Immature natural killer cell (primary cell): Measurements from ENCODE around the gene RALGPS2. TPM values are rescaled to one million over a fixed set of nuclear protein-coding genes. Genes with fewer than 3 reads are reported as not detected.
A peak's percentile ranks its signal among the peaks of the same experiment; 100 is the strongest.

Source experiments
- DNase-seq, 3 donors: peaks; one replicate each; pipeline ENCODE4 v3.0.0; 2022; ENCODE audit warnings: mixed read lengths in 1 of 3
- H3K27ac Mint-ChIP-seq, 6 donors: one replicate each; pipeline ENCODE4 v1.8.0; 2020; ENCODE audit warnings: mixed read lengths in 6 of 6, mild to moderate bottlenecking in 5 of 6, inconsistent platforms in 4 of 6, moderate library complexity in 3 of 6
- H3K27me3 Mint-ChIP-seq, 3 donors: one replicate each; pipeline ENCODE4 v1.8.0; 2020 to 2021; ENCODE audit warnings: low read depth in 3 of 3, mild to moderate bottlenecking in 3 of 3, mixed read lengths in 3 of 3, moderate library complexity in 3 of 3, inconsistent platforms in 1 of 3
- H3K36me3 Mint-ChIP-seq, 3 donors: one replicate each; pipeline ENCODE4 v1.8.0; 2020; ENCODE audit warnings: mixed read lengths in 3 of 3, inconsistent platforms in 2 of 3, mild to moderate bottlenecking in 2 of 3
- H3K4me1 Mint-ChIP-seq, 2 donors: one replicate each; pipeline ENCODE4 v1.8.0; 2020; ENCODE audit warnings: inconsistent platforms in 2 of 2, mild to moderate bottlenecking in 2 of 2, mixed read lengths in 2 of 2, moderate library complexity in 1 of 2
- H3K4me3 Mint-ChIP-seq, 5 donors: one replicate each; pipeline ENCODE4 v1.8.0; 2020; ENCODE audit warnings: mild to moderate bottlenecking in 5 of 5, mixed read lengths in 5 of 5, inconsistent platforms in 3 of 5, moderate library complexity in 3 of 5
- H3K9me3 Mint-ChIP-seq, 6 donors: one replicate each; pipeline ENCODE4 v1.8.0; 2020; ENCODE audit warnings: mild to moderate bottlenecking in 6 of 6, mixed read lengths in 6 of 6, inconsistent platforms in 4 of 6, moderate library complexity in 3 of 6
- polyA plus RNA-seq, 3 donors: library from polyadenylated mRNA; unstranded; fragments of 300-500 nt; fragmentation: Illumina TruSeq; gene quantifications; one replicate each; pipeline ENCODE4 v1.2.3, GENCODE V29; 2021

RALGPS2 gene, protein sequence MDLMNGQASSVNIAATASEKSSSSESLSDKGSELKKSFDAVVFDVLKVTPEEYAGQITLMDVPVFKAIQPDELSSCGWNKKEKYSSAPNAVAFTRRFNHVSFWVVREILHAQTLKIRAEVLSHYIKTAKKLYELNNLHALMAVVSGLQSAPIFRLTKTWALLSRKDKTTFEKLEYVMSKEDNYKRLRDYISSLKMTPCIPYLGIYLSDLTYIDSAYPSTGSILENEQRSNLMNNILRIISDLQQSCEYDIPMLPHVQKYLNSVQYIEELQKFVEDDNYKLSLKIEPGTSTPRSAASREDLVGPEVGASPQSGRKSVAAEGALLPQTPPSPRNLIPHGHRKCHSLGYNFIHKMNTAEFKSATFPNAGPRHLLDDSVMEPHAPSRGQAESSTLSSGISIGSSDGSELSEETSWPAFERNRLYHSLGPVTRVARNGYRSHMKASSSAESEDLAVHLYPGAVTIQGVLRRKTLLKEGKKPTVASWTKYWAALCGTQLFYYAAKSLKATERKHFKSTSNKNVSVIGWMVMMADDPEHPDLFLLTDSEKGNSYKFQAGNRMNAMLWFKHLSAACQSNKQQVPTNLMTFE
- 1 to 10 TPM in 2 of 3 donors, not detected in 1; 4.7 to 7.2 TPM for polyA plus RNA-seq

DNA sequence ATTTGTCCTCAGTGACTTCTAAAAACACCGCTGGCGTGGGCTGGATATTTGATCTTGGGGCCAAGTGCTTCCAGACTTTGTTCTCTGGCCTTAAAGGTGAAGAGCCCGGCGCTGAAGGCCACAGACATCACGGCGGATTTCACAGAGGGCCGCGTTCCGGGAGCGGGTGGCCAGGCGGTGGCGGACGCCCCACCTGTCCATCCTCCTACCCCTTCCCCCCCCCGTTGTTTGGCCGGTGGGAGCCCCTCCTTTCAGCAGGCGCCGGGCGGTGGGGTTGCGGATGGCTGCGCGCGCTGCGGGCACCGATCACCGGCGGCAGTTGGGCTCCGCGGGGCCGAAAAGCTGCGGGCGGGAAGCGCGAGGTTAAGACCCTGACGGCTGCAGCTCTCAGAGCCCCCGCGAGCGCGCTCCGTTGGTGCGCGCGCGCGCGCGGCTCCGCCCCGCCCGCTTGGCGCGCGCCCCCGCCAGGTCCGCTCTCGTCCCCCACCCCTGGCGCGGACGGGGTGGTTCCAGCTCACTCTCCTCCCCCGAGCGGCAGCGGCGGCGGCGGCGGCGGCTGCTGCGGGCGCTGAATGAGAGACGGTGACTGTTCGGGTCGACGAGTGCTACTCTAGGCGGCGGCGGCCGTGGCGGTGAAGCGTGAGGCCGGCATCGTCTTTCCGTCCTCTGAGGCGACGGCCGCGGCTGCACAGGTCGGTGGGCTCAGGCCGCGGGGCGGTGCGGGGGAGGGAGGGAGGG is at the start of gene RALGPS2:
TSS of gene RALGPS2 (plus strand) at position 517 of the 738 bp plus-strand sequence. CDS start 51,521 bp downstream, outside the sequence.
- H3K9me3 Mint-ChIP-seq, result no peaks in the 10 kb centered on the region
- H3K36me3 Mint-ChIP-seq, result no peaks in the 10 kb centered on the region
- DNase-seq, result peak; percentile 54 to 68 (median 65)
- H3K4me3 Mint-ChIP-seq, result peak within 1 kb of the TSS; percentile 82 to 91 (median 87)
- H3K27me3 Mint-ChIP-seq, result peaks cover 4 to 9% (median 5%) of the 10 kb centered on the region in 3 donors
- peak within 1 kb of the TSS in 5 of 6 donors; percentile 47 to 89 (median 65) for H3K27ac Mint-ChIP-seq
- peaks cover 11 to 26% of the 10 kb centered on the region in 2 donors for H3K4me1 Mint-ChIP-seq

DNA sequence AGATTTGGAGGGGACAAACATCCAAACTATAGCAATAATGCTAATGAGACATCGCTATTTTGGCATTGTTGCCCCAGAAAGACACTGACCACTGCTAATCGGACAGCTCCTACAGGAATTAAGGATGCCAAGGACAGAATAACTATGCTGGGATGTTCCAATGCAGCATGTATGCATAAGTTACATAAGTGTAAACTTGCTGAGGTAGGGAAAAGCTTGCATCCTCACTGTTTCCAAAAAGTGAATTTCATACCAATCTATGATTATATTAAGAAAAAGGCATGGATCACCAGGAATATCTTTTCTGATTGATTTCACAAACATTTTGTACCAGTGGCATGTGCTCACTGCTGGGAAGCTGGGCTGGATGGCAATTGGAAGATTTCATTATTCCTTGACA is 45.8 kb upstream of the RALGPS2 start:
- H3K9me3 Mint-ChIP-seq, result no peaks in the 10 kb centered on the region
- DNase-seq, result no peak
- H3K36me3 Mint-ChIP-seq, result no peaks in the 10 kb centered on the region
- no peaks in the 10 kb centered on the region for H3K4me1 Mint-ChIP-seq
- H3K4me3 Mint-ChIP-seq, result no peak overlapping the region
- H3K27ac Mint-ChIP-seq, result no peak overlapping the region
- H3K27me3 Mint-ChIP-seq, result peaks cover 0 to 3% (median 0%) of the 10 kb centered on the region in 3 donors

DNA sequence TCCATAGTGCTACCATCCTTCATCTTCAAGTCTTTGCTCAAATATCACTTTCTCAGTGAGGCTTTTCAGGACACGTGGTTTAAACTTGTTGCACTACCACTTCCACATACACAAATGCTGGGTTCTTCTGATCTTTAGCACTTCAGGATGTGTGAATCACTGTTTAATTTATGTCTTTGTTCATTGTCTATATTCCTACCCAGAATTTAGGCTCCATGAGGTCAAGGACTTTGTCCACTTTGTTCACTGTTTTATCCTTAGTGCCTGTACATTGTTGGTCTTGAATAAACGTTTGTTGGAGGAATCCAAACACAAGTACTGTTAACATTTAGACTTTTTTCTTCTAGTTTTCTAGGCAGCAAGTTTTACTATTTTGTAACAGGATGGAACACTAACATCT is 42.6 kb upstream of the RALGPS2 start:
- DNase-seq, result no peak
- Mint-ChIP-seq H3K9me3 (no peaks in the 10 kb centered on the region), H3K27ac (no peak overlapping the region), H3K36me3 (no peaks in the 10 kb centered on the region), H3K27me3 (no peaks in the 10 kb centered on the region), H3K4me3 (no peak overlapping the region), H3K4me1 (no peaks in the 10 kb centered on the region)

DNA sequence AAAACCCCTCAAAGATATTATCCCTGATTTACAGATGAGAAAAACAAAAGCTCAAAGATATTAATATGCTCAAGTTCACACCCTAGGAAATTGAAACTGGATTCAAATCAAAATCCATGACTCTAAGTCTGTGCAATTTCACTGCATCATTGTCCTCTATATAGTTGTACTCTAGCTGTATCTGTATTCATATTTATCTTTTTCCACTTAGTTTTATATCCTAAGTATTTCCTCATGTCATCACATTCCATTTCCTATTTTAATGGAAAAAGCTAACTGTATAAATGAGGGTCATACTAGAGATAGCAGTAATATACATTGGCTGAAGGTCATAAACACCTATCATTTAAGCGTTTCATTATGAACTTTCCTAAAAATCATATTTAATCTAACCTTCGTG is 42.2 kb upstream of the RALGPS2 start:
- no peaks in the 10 kb centered on the region for H3K36me3 Mint-ChIP-seq
- H3K9me3 Mint-ChIP-seq, result no peaks in the 10 kb centered on the region
- DNase-seq, result no peak
- H3K4me3 Mint-ChIP-seq, result no peak overlapping the region
- no peaks in the 10 kb centered on the region for H3K27me3 Mint-ChIP-seq
- no peak overlapping the region for H3K27ac Mint-ChIP-seq
- no peaks in the 10 kb centered on the region for H3K4me1 Mint-ChIP-seq

DNA sequence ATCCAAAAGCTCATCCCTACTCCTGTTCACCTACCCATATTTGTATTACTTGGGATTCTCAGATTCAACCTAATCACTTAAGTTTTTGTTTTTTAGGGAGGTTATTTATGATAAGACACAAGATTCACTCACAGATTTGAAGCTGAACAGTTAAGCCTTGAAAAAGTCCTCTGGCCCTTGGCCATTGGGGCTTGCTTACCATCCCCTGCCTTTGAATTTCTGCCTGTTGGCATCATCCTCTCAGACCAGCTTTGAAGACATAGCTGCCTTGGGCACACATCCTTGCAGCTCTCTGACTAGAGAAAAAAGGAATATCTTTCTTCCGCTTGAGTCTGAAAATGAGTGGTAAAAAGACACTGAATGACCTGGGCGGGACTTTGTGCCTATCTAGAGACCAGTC is 41.8 kb upstream of the RALGPS2 start:
- no peaks in the 10 kb centered on the region for H3K27me3 Mint-ChIP-seq
- H3K27ac Mint-ChIP-seq, result no peak overlapping the region
- no peaks in the 10 kb centered on the region for H3K4me1 Mint-ChIP-seq
- H3K36me3 Mint-ChIP-seq, result no peaks in the 10 kb centered on the region
- H3K4me3 Mint-ChIP-seq, result no peak overlapping the region
- no peak for DNase-seq
- H3K9me3 Mint-ChIP-seq, result no peaks in the 10 kb centered on the region

DNA sequence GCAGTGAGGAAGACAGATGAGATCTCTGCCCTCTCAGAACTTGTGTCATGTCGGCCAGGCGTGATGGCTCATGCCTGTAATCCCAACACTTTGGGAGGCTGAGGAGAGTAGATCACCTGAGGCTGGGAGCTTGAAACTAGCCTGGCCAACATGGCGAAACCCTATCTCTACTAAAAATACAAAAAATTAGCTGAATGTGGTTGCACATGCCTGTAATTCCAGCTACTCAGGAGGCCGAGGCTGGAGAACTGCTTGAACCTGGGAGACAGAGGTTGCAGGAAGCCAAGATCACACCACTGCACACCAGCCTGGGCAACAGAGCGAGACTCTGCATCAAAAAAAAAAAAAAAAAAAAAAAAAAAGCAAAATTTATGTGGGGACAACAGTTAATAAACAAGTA is 40.9 kb upstream of the RALGPS2 start:
- no peak overlapping the region for H3K27ac Mint-ChIP-seq
- H3K36me3 Mint-ChIP-seq, result no peaks in the 10 kb centered on the region
- H3K4me3 Mint-ChIP-seq, result no peak overlapping the region
- no peak for DNase-seq
- H3K27me3 Mint-ChIP-seq, result no peaks in the 10 kb centered on the region
- H3K9me3 Mint-ChIP-seq, result no peaks in the 10 kb centered on the region
- H3K4me1 Mint-ChIP-seq, result no peaks in the 10 kb centered on the region

DNA sequence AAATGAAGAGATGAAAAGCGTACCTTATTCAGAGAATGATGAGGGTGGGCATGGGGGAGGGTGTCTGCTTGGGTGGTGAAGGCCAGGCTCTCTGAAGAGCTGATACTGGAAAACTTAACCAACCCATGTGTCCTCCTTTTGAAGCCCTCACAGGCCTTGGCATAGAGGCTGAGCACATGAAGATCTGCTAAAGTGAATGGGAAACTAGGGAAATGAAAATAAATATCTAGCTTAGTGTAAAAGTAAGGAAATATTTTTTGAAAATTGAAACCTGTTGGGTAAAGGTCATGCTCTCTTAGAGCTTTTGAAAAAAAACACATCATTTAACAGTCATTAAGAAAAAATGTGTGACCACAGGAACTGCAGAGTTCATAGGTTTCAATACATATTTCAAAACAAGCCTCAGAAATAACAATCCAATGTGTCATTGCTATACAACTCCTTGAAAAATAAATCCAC is 40.5 kb upstream of the RALGPS2 start:
- H3K27me3 Mint-ChIP-seq, result no peaks in the 10 kb centered on the region
- no peaks in the 10 kb centered on the region for H3K4me1 Mint-ChIP-seq
- H3K36me3 Mint-ChIP-seq, result no peaks in the 10 kb centered on the region
- no peaks in the 10 kb centered on the region for H3K9me3 Mint-ChIP-seq
- DNase-seq, result no peak
- H3K27ac Mint-ChIP-seq, result no peak overlapping the region
- no peak overlapping the region for H3K4me3 Mint-ChIP-seq

DNA sequence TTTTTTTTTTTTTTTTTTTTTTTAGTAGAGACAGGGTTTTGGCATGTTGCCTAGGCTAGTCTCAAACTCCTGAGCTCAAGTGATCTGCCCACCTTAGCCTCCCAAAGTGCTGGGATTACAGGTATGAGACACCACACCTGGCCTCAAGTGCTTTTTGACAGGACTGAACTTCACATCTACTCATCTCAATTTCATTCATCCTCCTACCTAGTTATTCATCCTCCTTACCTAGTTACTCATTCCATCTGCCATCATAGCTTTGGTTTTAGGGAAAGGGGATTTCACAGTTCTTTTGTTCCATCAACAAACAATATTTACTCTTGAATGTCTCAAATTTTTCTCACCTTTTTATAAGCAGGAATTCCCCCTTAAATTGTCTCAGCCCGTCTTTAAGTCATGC is 38.6 kb upstream of the RALGPS2 start:
- no peaks in the 10 kb centered on the region for H3K4me1 Mint-ChIP-seq
- no peaks in the 10 kb centered on the region for H3K9me3 Mint-ChIP-seq
- no peak overlapping the region for H3K27ac Mint-ChIP-seq
- DNase-seq, result no peak
- no peaks in the 10 kb centered on the region for H3K27me3 Mint-ChIP-seq
- H3K36me3 Mint-ChIP-seq, result no peaks in the 10 kb centered on the region
- no peak overlapping the region for H3K4me3 Mint-ChIP-seq

DNA sequence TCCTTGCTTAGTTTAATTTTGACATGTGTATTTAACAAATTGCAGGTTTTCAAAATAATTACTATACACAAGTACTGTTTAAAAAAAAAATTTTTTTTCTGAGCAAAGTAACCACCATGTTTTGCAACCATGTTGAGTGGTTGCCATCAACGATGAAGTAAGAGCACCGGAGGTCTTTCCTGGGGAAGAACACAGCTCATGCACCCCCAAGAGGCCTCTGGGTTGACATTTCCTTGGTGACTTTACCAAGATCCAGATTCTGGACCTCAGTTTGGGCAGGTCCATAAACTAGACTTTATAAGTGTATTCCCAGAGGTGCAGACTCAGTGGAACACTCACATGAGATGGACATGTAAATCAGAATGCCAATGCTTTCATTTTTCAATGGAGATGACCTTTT is 36.8 kb upstream of the RALGPS2 start:
- Mint-ChIP-seq H3K27me3 (no peaks in the 10 kb centered on the region), H3K27ac (no peak overlapping the region), H3K9me3 (no peaks in the 10 kb centered on the region), H3K4me1 (no peaks in the 10 kb centered on the region), H3K4me3 (no peak overlapping the region), H3K36me3 (no peaks in the 10 kb centered on the region)
- DNase-seq, result no peak

DNA sequence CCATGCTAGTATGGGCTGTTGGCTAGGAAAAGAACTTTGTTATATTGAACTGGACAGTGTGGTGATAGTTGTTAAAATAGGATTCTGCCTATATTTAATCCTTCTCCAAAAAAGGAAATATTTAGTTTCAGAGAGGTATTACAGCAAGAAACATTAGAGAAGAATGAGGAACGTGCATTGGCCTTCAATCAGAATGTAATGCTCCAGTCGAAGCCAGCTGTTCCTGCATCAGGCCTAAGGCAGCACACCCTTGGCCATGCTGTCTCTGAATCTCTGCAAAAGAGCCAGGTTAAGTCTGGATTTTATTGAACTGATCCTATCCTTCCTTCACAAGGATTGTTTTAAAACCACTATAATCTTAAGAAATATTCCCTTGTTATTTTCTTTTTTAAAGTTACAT is 35.3 kb upstream of the RALGPS2 start:
- H3K27ac Mint-ChIP-seq, result no peak overlapping the region
- no peaks in the 10 kb centered on the region for H3K9me3 Mint-ChIP-seq
- no peak overlapping the region for H3K4me3 Mint-ChIP-seq
- H3K4me1 Mint-ChIP-seq, result no peaks in the 10 kb centered on the region
- no peaks in the 10 kb centered on the region for H3K27me3 Mint-ChIP-seq
- H3K36me3 Mint-ChIP-seq, result no peaks in the 10 kb centered on the region
- no peak for DNase-seq

DNA sequence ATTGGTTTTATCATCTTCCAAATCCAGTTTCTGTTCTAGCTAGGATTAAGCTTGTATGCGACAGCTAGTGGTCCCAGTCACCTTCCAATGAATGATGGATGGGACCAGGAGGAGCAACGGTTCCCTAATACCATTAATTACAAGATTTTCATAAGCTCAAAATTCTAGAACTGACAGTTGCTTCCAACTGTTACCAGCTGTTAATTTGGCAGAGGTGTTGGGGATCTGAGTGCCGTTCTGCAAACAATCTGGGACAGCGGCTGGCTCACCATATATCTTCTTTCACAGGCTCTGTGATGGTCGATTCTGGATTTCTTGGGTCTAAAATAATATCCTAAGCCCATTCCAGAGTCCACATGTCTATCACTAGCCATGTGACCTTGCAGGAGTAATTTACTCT is 34.5 kb upstream of the RALGPS2 start:
- H3K27me3 Mint-ChIP-seq, result no peaks in the 10 kb centered on the region
- H3K4me3 Mint-ChIP-seq, result no peak overlapping the region
- DNase-seq, result no peak
- H3K27ac Mint-ChIP-seq, result no peak overlapping the region
- no peaks in the 10 kb centered on the region for H3K9me3 Mint-ChIP-seq
- H3K4me1 Mint-ChIP-seq, result no peaks in the 10 kb centered on the region
- no peaks in the 10 kb centered on the region for H3K36me3 Mint-ChIP-seq

DNA sequence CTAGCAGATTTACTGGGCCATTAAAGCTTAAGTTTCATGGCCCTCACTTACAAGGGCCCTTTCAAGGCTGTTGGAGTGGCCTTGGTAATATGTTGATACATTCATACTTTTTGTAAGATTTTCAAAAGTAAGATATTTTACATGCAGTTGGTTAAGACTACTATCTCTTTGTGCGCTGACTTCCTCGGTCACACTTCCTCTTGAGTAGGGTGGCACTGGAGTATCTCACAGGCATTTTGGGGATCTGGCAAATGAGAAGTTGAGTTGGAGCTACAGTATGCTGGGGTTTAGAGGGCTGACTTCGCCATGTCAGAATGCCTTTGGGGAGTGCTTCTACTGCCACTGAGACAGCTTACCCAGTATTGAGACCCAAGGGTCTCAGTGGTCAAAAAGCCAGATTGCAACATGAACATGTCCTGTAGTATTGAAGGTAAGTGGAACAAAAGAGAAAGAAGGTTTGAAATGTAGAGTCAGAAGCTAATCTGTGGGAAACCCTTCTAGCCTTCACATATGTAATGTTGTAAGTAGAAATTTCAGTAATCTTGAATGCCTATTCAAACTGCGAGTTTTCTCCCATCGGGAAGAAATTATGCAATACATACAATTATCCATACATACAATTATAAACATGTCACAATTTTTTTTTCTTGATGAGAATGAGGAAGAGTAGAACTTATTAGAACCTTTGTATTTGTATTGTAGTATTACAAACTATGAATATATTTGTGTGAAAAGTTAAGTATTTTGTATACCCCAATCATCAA is 32.3 kb upstream of the RALGPS2 start:
- Mint-ChIP-seq H3K4me3 (no peak overlapping the region), H3K27ac (no peak overlapping the region), H3K9me3 (no peaks in the 10 kb centered on the region), H3K27me3 (no peaks in the 10 kb centered on the region), H3K36me3 (no peaks in the 10 kb centered on the region), H3K4me1 (no peaks in the 10 kb centered on the region)
- DNase-seq, result no peak

DNA sequence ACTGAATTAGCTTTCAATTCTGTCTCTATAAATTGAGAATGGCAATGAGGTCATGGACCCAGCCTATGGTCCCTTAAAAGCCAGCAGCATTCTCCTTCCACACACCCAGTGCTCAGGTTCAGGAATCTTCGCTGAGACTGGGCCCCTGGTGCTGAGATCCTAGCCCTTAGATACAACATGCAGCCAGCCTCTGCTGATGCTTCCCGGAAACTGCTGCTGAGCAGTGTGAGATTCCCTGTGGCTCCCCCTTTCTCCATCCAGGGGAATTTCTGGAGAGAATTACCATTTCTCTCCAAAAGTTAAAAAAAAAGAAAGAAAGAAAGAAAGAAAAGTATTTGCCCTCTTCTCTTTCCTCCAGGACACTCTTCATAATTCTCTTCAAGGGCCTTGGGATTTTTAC is 31.7 kb upstream of the RALGPS2 start:
- H3K4me1 Mint-ChIP-seq, result no peaks in the 10 kb centered on the region
- DNase-seq, result no peak
- H3K27ac Mint-ChIP-seq, result no peak overlapping the region
- no peaks in the 10 kb centered on the region for H3K9me3 Mint-ChIP-seq
- H3K36me3 Mint-ChIP-seq, result no peaks in the 10 kb centered on the region
- no peak overlapping the region for H3K4me3 Mint-ChIP-seq
- no peaks in the 10 kb centered on the region for H3K27me3 Mint-ChIP-seq
